Measurements from ENCODE around the gene SUN5.

The SUN5 gene

GRCh38 chr20:32993496-32994050 lies 10.7 kb downstream of the SUN5 start:
- no peak overlapping the region for H3K4me3 ChIP-seq (ENCODE audit: low read depth, low read length)
- no peak overlapping the region for H3K9ac ChIP-seq (ENCODE audit: low read depth, low read length)
- no peaks in the 10 kb centered on the region for H3K36me3 ChIP-seq (ENCODE audit: control insufficient read depth, insufficient read depth, low read length)
- no peaks in the 10 kb centered on the region for H3K27me3 ChIP-seq (ENCODE audit: control insufficient read depth, insufficient read depth, low read length)
- no peaks in the 10 kb centered on the region for H3K4me1 ChIP-seq (ENCODE audit: control insufficient read depth, insufficient read depth, low read length)
- no peaks in the 10 kb centered on the region for H3K9me3 ChIP-seq (ENCODE audit: control insufficient read depth, insufficient read depth, low read length)

GRCh38 chr20:32991792-32992641 lies 12.2 kb downstream of the SUN5 start:
- Histone ChIP-seq H3K9ac (ENCODE audit: low read depth, low read length) (no peak overlapping the region), H3K9me3 (ENCODE audit: control insufficient read depth, insufficient read depth, low read length) (no peaks in the 10 kb centered on the region), H3K27me3 (ENCODE audit: control insufficient read depth, insufficient read depth, low read length) (no peaks in the 10 kb centered on the region), H3K4me3 (ENCODE audit: low read depth, low read length) (no peak overlapping the region), H3K36me3 (ENCODE audit: control insufficient read depth, insufficient read depth, low read length) (no peaks in the 10 kb centered on the region), H3K4me1 (ENCODE audit: control insufficient read depth, insufficient read depth, low read length) (no peaks in the 10 kb centered on the region)

GRCh38 chr20:32991383-32991782 lies 12.8 kb downstream of the SUN5 start:
- Histone ChIP-seq H3K9ac (ENCODE audit: low read depth, low read length) (no peak overlapping the region), H3K27me3 (ENCODE audit: control insufficient read depth, insufficient read depth, low read length) (no peaks in the 10 kb centered on the region), H3K4me3 (ENCODE audit: low read depth, low read length) (no peak overlapping the region), H3K4me1 (ENCODE audit: control insufficient read depth, insufficient read depth, low read length) (no peaks in the 10 kb centered on the region), H3K9me3 (ENCODE audit: control insufficient read depth, insufficient read depth, low read length) (no peaks in the 10 kb centered on the region), H3K36me3 (ENCODE audit: control insufficient read depth, insufficient read depth, low read length) (no peaks in the 10 kb centered on the region)

GRCh38 chr20:32990426-32990825 lies 13.8 kb downstream of the SUN5 start:
- H3K36me3 ChIP-seq (ENCODE audit: control insufficient read depth, insufficient read depth, low read length), result no peaks in the 10 kb centered on the region
- no peak overlapping the region for H3K4me3 ChIP-seq (ENCODE audit: low read depth, low read length)
- no peak overlapping the region for H3K9ac ChIP-seq (ENCODE audit: low read depth, low read length)
- H3K4me1 ChIP-seq (ENCODE audit: control insufficient read depth, insufficient read depth, low read length), result no peaks in the 10 kb centered on the region
- H3K27me3 ChIP-seq (ENCODE audit: control insufficient read depth, insufficient read depth, low read length), result no peaks in the 10 kb centered on the region
- H3K9me3 ChIP-seq (ENCODE audit: control insufficient read depth, insufficient read depth, low read length), result no peaks in the 10 kb centered on the region

GRCh38 chr20:32989507-32990283 lies 14.5 kb downstream of the SUN5 start:
- Histone ChIP-seq H3K9ac (ENCODE audit: low read depth, low read length) (no peak overlapping the region), H3K4me3 (ENCODE audit: low read depth, low read length) (no peak overlapping the region), H3K9me3 (ENCODE audit: control insufficient read depth, insufficient read depth, low read length) (no peaks in the 10 kb centered on the region), H3K4me1 (ENCODE audit: control insufficient read depth, insufficient read depth, low read length) (no peaks in the 10 kb centered on the region), H3K27me3 (ENCODE audit: control insufficient read depth, insufficient read depth, low read length) (no peaks in the 10 kb centered on the region), H3K36me3 (ENCODE audit: control insufficient read depth, insufficient read depth, low read length) (no peaks in the 10 kb centered on the region)

GRCh38 chr20:32988008-32988407 lies 16.2 kb downstream of the SUN5 start:
- no peaks in the 10 kb centered on the region for H3K9me3 ChIP-seq (ENCODE audit: control insufficient read depth, insufficient read depth, low read length)
- H3K4me1 ChIP-seq (ENCODE audit: control insufficient read depth, insufficient read depth, low read length), result no peaks in the 10 kb centered on the region

GRCh38 chr20:32987044-32987825 lies 17.0 kb downstream of the SUN5 start:
- no peak overlapping the region for H3K9ac ChIP-seq (ENCODE audit: low read depth, low read length)
- no peaks in the 10 kb centered on the region for H3K27me3 ChIP-seq (ENCODE audit: control insufficient read depth, insufficient read depth, low read length)
- no peaks in the 10 kb centered on the region for H3K36me3 ChIP-seq (ENCODE audit: control insufficient read depth, insufficient read depth, low read length)
- no peaks in the 10 kb centered on the region for H3K4me1 ChIP-seq (ENCODE audit: control insufficient read depth, insufficient read depth, low read length)
- no peaks in the 10 kb centered on the region for H3K9me3 ChIP-seq (ENCODE audit: control insufficient read depth, insufficient read depth, low read length)
- H3K4me3 ChIP-seq (ENCODE audit: low read depth, low read length), result no peak overlapping the region

More at GRCh38 chr20:32988008-32988407, 16.2 kb downstream of the SUN5 start:
- H3K9ac ChIP-seq (ENCODE audit: low read depth, low read length), result no peak overlapping the region
- H3K27me3 ChIP-seq (ENCODE audit: control insufficient read depth, insufficient read depth, low read length), result no peaks in the 10 kb centered on the region
- no peaks in the 10 kb centered on the region for H3K36me3 ChIP-seq (ENCODE audit: control insufficient read depth, insufficient read depth, low read length)
- no peak overlapping the region for H3K4me3 ChIP-seq (ENCODE audit: low read depth, low read length)

GRCh38 chr20:32986331-32986966 lies 17.8 kb downstream of the SUN5 start:
- Histone ChIP-seq H3K4me1 (ENCODE audit: control insufficient read depth, insufficient read depth, low read length) (no peaks in the 10 kb centered on the region), H3K4me3 (ENCODE audit: low read depth, low read length) (no peak overlapping the region), H3K9ac (ENCODE audit: low read depth, low read length) (no peak overlapping the region), H3K36me3 (ENCODE audit: control insufficient read depth, insufficient read depth, low read length) (no peaks in the 10 kb centered on the region), H3K27me3 (ENCODE audit: control insufficient read depth, insufficient read depth, low read length) (no peaks in the 10 kb centered on the region), H3K9me3 (ENCODE audit: control insufficient read depth, insufficient read depth, low read length) (no peaks in the 10 kb centered on the region)

GRCh38 chr20:32985596-32985995 lies 18.6 kb downstream of the SUN5 start:
- no peaks in the 10 kb centered on the region for H3K4me1 ChIP-seq (ENCODE audit: control insufficient read depth, insufficient read depth, low read length)
- H3K4me3 ChIP-seq (ENCODE audit: low read depth, low read length), result no peak overlapping the region
- no peaks in the 10 kb centered on the region for H3K36me3 ChIP-seq (ENCODE audit: control insufficient read depth, insufficient read depth, low read length)
- H3K27me3 ChIP-seq (ENCODE audit: control insufficient read depth, insufficient read depth, low read length), result no peaks in the 10 kb centered on the region
- H3K9me3 ChIP-seq (ENCODE audit: control insufficient read depth, insufficient read depth, low read length), result no peaks in the 10 kb centered on the region
- no peak overlapping the region for H3K9ac ChIP-seq (ENCODE audit: low read depth, low read length)

GRCh38 chr20:32984631-32985354 lies 19.4 kb downstream of the SUN5 start:
- no peaks in the 10 kb centered on the region for H3K9me3 ChIP-seq (ENCODE audit: control insufficient read depth, insufficient read depth, low read length)
- no peaks in the 10 kb centered on the region for H3K4me1 ChIP-seq (ENCODE audit: control insufficient read depth, insufficient read depth, low read length)
- H3K36me3 ChIP-seq (ENCODE audit: control insufficient read depth, insufficient read depth, low read length), result no peaks in the 10 kb centered on the region
- no peak overlapping the region for H3K4me3 ChIP-seq (ENCODE audit: low read depth, low read length)
- H3K27me3 ChIP-seq (ENCODE audit: control insufficient read depth, insufficient read depth, low read length), result no peaks in the 10 kb centered on the region
- no peak overlapping the region for H3K9ac ChIP-seq (ENCODE audit: low read depth, low read length)

All from iPS-15b (cell line).